GM19193 (cell line): Measurements from ENCODE around the gene GFOD1.
A peak's percentile ranks its signal among the peaks of the same experiment; 100 is the strongest.

Source experiments
- POLR2A ChIP-seq: IDR thresholded peaks from 4 replicates; pipeline ENCODE4 v1.6.1; 2011; ENCODE audit not compliant: insufficient read depth, insufficient read length; ENCODE audit errors: extremely low read depth

The GFOD1 gene

DNA sequence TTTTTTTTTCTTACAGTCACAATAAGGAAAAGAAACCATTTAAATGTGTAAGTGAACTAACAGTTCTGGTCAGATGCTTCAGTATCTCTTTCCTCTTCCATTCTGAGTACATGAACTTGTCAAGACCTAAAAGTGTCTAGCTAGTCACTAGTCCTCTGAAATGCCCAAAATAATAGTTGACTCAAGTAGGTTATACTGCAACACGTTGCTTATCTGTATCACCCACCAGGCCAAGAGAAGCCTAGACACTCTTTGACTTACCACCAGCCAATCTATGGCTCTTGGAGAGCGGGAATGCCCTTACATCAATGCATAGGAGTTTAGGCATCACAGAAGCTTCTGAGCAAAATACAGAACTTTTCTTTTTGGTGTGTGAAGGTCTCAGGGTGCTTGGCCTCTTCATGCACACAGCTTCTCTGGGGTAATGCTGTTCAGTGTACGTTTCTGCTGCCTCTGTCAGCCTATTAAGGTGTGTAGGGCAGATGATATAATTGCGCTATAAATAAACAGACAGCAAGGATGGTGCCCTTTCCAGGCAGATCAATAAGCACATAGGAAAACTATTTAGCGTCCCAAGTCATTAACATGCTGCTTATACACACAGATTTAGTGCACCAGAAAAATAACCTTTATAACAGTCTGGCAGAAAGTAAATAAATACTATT is 7.8 kb upstream of the GFOD1 start:
- TF ChIP-seq POLR2A: no peak

- no peak for TF ChIP-seq POLR2A
These were observed 6.7 kb upstream of the GFOD1 start for GRCh38 chr6:13494137-13494536.

DNA sequence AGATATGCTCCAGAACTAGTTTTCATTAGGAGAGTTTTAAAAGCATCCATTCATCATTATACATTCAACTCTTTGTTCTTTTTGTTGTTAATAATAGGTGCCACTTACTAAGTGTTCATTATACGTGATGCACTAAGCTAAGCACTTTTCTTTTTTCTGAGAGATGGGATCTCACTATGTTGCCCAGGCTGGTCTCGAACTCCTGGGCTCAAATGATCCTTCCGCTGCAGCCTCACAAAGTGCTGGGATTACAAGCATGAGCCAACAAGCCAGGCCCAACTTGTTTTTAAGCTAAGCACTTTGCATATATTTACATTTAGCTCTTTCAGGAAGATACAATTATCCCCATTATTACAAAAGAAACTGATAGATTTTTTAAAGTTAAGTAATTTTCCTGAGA is 5.7 kb upstream of the GFOD1 start:
- TF ChIP-seq POLR2A: no peak

DNA sequence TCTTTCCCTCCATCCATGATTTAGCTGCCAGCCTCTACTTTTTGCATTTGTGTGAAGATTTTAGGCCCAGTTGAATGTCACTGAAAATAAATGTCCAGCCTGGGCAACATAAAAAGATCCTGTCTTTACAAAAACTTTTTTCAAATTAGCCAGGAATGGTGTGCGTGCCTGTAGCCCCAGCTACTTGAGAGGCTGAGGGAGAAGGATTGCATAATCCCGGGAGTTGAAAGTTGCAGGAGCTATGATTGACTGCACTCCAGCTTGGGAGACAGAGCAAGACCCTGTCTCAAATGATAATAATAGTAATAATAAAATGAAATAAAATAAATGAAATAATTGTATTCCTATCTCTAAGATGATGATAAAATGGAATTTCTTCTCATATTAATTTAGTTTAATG is 5.0 kb upstream of the GFOD1 start:
- TF ChIP-seq POLR2A: no peak

- no peak for TF ChIP-seq POLR2A
These were observed 4.1 kb upstream of the GFOD1 start for GRCh38 chr6:13491538-13491937.

DNA sequence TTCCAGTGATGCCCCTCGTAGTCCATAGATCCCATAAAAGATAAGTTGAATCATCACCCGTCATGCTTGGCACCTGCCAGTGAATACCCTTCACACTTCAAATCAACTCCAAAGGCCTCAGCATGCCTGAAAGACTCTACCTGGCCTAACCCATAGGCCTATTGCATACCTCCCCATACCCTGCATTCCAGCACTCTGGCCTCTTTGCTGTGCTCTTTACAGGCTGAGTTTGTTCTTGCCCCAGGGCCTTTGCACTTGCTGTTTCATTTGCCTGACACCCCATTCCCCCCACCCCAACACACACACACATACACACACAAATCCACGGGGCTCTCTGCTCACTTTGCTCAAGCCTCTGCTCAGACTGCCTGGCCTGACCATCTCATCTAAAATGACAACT is 3.0 kb upstream of the GFOD1 start:
- TF ChIP-seq POLR2A: no peak

GRCh38 chr6:13488896-13489237 is 1.5 kb upstream of the GFOD1 start:
- TF ChIP-seq POLR2A: no peak

- TF ChIP-seq POLR2A: no peak
These were observed 855 bp upstream of the GFOD1 start for GRCh38 chr6:13488015-13488895.

- no peak for TF ChIP-seq POLR2A
These were observed 700 bp downstream of the GFOD1 start for GRCh38 chr6:13486679-13487121.

DNA sequence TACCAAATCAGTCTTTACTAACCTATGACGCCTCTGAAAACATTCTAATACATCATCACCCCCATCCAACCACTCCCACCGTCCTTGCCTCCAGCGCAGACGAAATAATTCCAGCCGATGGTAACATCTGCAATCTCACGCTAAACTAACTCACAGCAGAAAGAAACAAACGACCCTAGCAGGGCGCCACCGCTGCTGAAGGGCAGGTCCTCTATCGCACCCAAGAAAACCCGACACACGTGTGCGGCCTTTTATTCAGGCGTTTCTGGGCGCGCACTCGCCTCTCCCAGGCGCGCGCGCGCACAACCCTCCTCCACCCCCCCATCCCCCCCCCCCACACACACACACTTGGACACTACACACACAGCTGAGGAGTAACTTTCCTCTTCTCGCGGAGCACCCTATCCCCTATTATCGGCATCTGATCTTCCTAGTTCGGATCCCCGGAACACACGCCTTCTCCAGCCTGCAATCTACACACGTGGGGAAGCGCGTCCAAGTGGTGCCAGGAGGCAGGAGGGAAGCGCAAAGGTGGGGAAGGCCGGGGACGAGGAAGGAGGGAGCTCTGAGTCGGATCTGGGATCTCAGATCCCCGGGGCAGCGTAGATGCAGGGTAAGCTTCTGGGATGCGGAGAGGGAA is 1.4 kb downstream of the GFOD1 start:
- peak; percentile 69 for TF ChIP-seq POLR2A

- no peak for TF ChIP-seq POLR2A
These were observed 2.1 kb downstream of the GFOD1 start for GRCh38 chr6:13485303-13485702.

DNA sequence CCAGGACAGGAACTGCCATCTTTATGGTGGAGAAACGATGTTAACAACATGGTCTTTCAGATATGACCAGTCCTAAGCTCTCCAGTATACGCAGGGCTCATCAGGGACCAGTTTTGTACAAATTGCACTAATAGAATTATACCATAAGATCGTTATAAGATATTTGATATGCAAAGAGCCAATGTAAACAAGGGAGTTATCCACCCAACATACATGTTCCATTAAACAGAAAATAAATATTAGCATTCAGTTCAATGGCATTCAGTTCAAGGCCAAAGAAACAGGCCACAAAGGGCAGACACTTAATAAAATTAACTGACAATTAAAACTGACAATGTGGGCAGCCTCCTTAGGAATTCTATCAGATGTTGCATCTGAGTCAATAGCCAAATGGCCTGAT is 2.6 kb downstream of the GFOD1 start:
- no peak for TF ChIP-seq POLR2A

DNA sequence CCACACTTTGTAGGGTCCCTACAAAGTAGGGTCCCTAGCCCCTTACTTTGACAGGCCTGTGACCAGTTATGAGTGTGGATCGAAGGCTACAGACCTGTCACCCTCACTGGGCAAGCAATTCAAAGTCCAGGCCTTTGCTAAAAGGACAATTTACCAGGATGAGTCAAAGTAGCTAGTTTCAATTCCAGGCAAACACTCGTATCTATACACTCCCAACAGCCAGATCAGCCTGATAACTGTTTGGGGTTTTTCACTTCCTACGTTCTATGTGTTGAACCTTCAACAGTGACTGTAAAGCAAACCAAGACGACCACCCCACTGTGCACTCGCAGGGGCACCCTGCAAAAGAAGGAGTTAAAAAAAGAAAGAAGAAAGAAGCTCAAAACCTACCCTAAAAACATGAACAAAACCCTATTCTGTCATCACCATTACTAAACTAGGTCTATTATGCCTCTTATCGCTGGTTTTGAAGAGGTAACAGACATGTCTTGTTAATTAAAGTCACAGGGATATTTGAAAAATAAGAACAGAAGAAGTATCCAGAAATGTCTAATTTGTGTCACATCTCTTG is 3.2 kb downstream of the GFOD1 start:
- TF ChIP-seq POLR2A: no peak

- no peak for TF ChIP-seq POLR2A
These were observed 6.5 kb downstream of the GFOD1 start for GRCh38 chr6:13480631-13481501.
